D341Med (cell line): ENCODE data around the gene MPHOSPH10.
"Not testable (repeated sequence)": the region's sequence is repeated elsewhere in the genome, so short reads cannot be mapped to it uniquely, and the experiment has no call there.

Experiments used
- DNase-seq: peaks from one replicate; pipeline ENCODE4 v3.0.0; 2012; ENCODE audit warnings: low spot score

Gene MPHOSPH10

DNA sequence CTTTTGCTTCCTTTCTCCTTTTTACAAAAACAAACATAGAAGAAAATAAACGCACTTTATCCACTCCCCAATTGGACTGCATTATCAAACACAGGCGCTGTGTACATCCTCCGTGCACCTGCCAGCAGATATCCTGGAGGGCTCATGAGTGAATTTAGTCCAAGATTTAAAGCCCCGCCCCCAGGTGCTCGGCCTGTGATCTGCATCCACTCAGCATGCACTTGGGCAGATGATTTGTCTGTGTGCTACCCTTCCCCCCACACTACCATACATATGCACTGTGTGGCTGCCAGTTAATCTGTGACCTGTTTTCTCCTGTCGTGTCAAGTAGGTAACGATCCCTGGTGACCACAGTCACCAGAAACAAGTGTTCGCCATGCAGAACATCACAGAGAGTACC lies 48.4 kb downstream of the MPHOSPH10 start:
- not testable (repeated sequence) for DNase-seq

DNA sequence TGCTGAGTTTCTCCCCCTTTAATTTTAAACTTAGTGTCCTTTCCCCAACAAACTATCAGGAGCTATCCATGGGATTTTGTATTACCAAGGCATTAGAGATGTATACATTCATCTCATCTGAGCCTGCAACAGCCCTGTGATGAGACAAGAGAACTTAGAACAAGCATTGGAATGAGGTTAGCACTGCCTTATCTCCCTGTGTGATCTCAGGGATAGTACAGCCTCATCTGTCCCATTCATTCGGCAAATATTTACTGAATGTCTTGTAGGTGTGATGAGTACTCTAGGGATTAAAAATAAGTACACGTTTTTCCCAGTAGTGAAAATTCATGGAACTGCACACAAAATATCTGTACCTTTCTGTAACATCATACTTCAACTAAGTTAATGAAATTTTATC lies 50.9 kb downstream of the MPHOSPH10 start:
- DNase-seq, result no peak

DNA sequence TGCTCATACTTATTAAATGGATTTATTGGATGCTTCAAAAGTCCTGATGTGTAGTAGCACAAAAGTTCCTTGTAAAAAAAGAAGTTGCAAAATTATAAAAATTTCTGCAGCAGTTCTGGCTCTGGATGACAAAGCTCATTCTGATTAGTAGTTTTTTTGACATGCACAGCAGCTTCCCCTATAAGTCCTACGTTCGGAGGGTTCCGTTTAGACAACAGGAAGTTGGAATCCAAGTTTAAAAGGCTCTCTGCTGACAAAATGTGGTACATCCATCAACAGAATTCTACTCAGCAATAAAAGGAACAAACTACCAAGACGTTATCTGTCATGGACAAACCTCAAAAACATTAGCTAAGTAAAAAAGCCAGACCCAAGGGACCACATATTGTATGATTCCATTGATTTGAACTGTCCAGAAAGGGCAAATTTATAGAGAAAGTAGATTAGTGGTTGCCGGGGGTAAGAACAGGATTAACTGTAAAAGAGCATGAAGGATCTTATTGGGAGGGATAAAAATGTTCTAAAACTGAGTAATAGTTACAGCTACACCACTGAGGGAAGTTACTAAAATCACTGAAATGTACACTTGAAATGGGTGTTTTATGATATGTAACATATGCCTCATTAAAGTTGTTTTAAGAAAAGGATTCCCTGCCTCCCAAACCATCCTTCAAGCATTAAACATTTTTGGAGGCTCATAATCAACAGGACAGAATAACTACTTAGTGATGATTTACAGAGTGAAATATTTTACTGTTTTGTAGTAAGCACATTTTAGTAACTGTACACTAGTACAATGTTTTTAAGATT lies 53.1 kb downstream of the MPHOSPH10 start:
- DNase-seq, result not testable (repeated sequence)

DNA sequence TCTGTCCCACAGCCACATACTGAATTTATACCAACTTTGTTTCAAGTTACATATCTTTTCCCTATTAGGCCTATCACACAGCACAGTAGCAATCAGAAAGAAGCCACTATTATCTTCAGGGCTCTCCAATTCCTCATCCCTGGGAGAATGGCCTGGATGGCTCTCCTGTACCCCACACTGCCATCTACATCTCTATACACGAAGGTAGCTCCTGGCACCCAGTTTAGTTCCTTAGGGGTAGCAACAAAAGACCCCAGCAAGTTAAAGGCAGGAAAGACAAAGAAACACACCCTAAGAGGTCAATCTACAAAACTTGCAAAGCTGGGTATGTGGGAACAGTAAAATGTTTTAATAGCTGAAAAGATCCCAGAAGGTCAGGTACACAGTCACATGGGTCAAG lies 56.5 kb downstream of the MPHOSPH10 start:
- no peak for DNase-seq

DNA sequence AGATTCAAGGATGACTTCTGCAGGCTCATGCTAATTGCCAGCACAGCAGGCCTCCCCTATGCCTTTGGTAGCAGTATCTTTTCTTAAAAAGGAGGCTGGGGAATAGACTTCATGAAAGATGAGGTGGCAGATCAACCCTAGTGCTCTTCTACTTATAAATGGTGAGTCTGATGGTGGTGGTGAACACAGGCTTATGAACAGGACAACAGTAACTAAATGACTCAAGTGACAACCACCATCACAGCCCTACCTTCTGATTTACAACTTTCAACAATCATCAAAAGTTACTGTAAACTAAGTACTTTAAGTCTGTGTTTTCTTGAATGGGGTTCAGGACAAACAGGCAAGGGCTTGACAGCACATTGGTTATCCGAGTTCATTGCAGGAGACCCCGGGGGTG lies 57.2 kb downstream of the MPHOSPH10 start:
- no peak for DNase-seq

DNA sequence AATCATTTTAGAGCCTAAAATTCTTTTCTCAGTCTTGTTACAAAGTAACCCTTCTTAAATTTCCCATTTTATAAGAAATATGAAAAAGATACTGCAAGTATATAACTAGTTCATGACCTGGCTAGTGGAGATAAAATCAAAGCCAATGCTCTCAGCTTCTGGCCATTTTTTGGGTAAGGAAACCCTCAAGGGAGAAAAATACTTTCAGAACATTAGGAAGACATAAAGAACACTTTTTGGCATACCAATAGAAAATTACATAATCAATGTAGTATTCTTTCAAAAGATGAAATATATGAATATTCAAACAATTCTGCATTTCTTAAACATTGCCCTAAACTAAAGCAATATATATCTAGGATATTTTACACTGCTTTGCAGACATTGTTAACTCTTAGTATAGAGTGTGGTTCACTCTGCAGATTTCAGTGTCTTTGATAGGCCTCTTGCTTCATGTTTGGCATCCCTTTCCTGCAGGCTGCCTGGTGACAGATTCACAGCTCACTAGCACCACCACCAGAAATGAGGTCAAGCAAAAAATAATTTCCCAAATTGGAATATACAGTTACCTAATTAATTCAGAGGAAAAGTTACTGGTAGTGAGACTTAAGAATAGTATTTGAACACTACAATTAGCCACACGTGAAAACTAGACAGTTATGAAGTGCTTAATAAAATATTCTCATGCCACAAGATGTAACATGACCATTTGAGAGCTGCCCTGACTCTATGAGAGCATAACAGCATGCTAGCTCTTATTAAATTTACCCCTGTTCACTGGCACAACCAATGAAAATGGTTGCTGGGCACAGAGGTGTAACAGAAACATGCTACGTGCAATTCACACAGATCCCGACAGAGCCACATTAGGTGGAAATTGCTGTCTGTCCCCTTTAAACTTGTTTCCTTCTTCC lies 60.5 kb downstream of the MPHOSPH10 start:
- DNase-seq, result peak; percentile 33

DNA sequence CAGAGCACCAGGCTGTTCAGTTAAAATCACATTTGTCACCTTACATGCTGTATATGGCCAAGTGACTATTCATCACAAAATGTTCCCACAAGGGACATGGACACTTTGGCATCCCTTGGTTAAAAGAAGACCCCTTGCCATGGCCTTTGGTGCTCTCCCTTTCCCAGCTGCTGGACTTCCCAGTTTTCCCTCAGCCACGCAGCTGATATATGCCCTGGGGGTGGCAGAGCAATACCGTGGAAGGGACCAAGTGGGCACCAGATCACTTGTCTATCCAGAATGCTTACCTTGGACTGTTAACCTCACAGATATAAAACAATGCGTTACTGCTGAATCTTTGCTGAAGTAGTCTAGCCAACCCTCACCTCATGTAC lies 61.1 kb downstream of the MPHOSPH10 start:
- DNase-seq, result no peak
